Stimulated activated CD4-positive, alpha-beta T cell treated with anti-CD3 and anti-CD28 coated beads, TNF-alpha, amount 100 ng/mL, for 4 hours (primary cell): Measurements from ENCODE around the gene MED10.

Experiments used
- DNase-seq, 3 experiments: peaks; one replicate each; pipeline ENCODE4 v3.0.0-alpha.2; 2020; ENCODE audit warnings: low read depth in 3 of 3

The MED10 gene, protein sequence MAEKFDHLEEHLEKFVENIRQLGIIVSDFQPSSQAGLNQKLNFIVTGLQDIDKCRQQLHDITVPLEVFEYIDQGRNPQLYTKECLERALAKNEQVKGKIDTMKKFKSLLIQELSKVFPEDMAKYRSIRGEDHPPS

DNA sequence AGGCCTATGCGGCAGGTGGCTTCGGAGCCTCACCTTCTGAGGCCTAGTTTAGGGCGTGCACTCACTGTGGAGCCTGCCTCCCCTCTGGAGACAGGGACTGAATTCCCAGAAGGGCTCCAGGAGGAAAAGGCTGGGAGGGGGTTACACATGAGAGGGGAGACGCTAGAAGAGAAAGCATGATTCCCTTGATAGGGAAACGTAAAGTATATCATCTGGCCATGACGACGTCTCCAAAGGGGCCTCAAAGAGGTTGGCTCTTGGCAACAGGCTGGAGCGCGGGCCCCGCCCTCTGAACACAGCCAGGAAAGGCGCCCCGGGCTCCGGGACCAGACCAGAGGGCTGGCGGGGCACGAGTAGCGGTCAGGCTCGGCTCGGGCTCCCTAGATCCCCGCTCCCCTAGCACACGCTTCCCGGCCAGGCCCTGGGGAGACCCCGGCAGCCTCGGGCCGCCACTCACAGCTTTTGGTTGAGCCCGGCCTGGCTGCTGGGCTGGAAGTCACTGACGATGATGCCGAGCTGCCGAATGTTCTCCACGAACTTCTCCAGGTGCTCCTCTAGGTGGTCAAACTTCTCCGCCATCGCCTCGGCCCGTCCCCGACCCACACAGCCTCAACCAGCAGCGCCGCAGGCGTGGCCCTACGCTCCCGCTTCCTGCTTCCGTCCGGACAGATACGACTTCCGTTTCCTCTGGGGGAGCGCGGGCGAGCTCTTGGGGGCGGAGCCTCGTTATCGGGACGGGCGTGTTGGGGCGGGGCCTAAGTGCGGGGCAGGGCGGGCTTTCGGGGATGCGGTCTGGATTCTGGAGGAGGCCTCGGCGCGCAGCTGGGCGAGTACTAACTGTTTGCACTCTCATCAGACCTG, at the start of gene MED10:
Gene MED10, minus strand, starts transcription at position 643 of the 861 bp plus-strand sequence. Its CDS starts 64 bp downstream, at position 579.
- DNase-seq: peak; percentile 92 to 94 (median 92)

DNA sequence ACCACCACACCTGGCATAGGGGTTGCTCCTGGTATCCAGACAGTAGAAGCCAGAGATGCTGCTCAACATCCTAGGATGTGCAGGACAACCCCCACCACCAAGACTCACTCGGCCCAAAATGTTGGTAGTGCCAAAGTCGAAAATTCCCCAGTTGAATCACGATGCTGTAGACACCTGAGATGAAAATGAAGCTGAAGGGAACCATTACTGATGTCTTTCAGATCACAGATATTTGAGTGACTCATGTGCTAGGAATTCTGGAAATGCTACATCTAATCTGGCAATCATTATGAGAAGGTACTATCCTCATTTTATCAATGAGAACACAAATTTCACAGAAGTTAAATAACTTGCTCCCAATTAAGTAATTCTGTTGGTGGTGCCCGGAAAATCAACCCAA, 49.3 kb upstream of the MED10 start:
- no peak for DNase-seq

DNA sequence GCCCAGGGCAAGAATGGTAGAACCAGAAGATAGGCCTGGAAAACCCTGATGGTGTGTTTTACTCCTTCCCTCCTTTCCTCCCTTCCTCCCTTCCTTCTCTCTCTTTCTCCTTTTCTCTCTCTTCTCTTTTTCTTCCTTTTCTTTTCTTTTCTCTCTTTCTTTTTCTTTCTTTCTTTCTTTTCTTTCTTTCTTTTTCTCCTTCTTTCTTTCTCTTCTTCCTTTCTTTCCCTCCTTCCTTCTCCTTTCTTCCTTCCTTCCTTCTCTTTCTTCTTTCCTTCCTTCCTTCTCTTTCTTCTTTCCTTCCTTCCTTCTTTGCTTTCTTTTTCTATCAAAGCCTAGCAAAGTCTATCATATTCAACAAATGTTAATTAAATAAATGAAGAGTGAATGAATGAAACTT, 46.4 kb upstream of the MED10 start:
- no peak for DNase-seq

DNA sequence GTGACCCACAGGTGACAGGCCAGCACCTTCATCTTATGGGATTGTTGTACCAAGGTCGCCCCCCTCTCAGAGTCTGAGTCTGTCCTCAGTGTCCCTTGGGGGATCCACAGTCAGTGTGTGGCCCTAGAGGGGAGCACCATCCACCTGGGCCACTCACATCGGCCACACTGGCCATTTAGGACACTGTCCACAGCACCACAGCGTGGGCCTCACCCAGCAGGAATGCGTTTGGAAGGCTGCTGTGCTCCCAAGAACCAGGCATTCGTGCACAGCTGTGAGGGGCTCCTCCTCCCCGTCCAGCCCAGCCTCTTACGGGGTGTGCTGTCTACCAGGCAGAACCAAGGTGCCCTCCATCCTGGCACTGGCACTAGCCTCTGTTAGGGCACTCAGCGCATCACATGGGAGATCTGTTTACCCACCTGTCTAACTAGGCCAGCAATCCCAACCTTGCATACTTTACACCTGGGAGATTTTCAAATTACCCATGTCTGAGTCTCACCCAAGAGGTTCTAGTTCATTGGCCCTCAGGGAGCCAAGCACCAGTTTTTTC, 45.8 kb upstream of the MED10 start:
- no peak for DNase-seq

DNA sequence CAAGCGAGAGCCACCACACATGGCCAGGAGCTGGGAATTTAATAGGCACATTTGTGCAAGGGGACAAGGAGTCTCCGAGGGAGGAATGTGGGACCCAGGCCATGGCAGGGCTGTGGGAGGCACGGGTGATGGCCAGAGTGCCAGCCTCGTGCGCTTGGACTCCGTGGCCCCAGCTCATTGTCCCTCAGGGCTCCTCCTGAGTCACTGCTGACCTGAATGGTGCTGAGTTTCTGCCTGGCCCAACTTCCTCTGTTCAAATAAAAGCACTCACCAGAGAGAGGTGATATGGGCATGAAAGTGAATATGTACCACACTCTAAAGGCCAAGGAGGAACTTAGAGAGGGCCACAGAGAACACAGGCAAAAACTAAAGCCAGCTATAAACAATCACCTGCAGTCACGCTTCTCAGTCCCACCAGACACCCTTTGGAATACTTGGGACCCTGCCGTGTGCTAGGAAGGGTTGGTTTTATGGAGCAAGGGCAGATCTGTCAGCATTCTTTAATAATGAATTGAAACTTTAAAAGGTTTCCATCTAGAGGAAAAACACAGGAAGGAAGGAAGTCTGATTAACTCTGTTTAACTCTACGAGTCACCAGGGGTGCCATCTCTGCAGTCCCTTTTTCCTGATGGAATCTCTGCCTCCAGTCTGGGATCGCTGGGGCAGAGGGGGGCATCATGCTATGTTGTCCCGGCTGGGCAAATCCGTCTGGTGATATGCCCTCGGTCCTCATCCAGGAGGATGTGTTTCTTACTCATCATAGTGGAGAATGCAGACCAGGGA, 45.2 kb upstream of the MED10 start:
- no peak for DNase-seq

DNA sequence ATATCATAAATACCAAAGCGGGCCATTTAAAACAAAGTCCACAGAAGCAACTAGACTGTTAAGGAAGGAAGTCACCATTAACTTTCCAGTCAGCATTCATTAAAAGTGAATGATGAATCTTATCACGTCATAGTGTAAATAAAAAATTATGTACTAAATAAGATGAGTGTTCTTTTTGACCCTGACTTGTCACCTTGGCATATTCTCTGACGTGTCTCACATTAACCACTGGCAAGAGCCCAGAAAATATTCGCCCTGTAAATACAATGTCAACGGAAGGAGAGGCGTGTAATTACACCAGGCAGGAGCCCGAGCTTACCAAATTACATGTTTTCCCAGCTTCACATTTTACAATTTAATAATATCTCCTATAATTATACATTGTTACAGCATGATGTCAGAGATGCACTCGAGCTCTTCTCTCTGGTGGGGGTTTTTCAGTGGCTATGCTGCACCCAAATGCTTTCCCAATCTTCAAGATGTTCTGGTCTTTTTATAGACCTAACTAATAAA, 41.0 kb upstream of the MED10 start:
- no peak for DNase-seq

DNA sequence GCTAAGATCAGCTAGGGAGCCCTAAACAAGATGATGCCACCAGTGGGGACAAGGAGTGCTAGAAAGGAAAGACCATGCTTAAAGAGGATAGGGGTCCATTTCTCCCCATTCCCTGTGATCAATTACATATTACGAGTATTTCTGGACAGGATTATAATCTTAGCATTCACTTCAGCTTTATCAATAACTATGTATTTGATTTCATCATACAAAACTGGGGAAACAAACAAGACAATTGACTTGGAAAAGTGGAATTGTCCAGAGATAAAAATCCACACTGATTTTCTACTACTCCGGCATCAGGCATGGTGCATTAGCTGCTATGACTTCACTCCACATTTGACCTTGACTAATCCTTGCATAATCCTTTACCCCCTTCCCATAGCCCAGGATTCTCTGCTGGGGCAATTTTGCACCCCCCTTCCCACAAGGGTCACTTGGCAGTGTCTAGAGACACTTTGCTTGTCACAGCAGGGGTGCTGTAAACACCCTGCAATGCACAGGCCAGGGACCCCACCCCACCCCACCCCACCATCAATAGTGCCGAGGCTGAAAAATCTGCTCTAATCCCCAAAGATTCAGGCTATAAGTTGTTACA, 40.4 kb upstream of the MED10 start:
- DNase-seq: no peak

DNA sequence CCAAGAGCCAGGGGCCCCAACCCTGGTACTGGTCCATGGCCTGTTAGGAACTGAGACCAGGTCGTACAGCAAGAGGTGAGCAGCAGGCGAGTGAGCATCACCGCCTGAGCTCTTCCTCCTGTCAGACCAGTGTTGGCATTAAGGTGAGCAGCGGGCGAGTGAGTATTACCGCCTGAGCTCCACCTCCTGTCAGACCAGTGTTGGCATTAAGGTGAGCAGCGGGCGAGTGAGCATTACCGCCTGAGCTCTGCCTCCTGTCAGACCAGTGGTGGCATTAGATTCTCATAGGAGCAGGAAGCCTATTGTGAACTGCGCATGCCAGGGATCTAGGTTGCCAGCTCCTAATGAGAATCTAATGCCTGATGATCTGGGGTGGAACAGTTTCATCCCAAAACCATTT, 39.3 kb upstream of the MED10 start:
- no peak for DNase-seq

DNA sequence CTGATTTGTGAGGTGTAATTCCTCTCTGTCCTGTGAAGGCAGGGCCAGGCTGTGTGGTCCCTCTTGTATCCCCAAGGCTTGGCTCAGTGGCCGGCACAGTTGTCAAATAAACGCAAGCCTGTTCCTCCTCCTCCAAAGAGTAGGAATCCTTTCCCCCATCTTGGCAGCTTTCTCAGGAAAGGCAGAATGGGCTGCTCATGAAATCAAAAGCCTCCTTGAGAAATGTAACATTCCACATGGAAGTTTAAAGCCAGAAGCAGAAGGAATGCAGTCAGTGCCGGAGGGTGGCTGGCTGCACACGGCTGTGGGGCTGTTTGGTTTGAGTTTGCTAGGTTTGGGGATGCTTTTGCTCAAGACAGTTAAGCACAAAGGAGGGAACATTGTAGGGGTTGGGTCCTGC, 34.5 kb upstream of the MED10 start:
- DNase-seq: no peak

DNA sequence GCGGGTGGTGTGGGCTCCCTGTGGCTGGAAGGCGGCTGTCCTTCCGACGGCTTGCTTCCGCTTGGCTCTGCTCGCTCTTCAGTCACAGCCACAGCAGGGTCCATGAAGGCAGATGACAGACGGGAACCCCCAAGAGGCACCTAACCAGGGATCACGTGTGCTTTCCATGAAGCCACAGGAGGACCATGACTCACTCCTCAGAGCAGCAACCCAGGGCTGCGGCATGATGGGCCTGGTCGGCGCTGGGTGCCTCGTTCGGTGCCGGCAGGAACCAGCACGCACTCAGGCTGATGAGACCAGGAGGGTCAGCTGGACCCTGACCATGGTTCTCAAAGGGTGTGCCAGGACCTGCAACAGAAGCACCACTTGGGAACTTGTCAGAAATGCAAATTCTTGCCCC, 32.8 kb upstream of the MED10 start:
- DNase-seq: no peak

DNA sequence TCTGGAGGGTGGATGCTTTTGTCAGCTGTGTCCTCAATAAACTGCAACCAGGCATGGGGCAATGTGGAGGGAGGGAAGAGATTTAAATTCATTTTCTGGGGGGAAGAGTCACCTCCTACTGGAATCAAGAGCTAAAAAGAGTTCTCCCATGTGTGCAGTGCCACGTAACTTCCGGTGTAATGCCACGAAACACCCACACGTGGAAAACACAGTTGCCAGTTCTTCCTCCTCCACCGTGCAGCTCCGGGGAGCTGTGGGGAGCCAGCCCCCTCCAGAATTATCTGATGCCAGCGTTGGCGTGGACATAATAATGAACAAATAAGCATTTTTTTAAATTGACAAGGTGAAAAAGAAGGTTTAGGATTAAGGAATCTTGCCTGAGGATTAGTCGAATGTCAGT, 32.1 kb upstream of the MED10 start:
- DNase-seq: no peak

DNA sequence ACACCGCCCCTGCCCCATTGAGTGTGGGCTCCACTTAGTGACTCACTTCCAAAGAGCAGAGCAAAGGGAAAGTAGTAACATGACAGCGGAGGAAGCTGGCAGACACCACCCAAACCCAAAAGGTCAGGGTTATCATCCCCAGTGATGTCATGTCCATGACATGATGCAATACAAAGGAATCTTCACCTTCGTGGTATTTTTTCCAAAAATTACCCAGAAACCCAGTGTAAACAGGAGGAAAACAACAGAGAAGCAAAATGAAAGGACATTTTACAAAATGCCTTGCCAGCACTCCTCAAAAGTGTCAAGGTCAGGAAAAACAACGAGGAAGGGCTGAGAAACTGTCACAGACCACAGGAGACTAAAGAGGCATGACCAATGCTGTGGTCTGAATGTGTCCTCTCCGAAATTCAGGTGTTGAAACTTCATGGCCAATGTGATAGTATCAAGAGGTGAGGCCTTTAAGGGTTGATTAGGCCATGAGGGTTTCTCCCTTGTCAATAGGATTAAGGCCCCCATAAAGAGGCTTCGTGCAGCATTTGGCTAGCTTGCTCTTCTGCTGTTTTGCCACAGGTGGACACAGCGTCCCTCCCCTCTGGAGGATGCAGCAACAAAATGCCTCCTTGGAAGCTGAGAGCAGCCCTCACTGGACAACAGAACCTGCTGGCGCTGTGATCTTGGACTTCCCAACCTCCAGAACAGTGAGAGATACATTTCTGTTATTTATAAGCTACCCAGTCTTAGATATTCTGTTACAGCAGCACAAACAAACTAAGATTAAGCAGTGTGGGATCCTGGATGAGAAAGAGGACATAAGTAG, 30.5 kb upstream of the MED10 start:
- DNase-seq: no peak

DNA sequence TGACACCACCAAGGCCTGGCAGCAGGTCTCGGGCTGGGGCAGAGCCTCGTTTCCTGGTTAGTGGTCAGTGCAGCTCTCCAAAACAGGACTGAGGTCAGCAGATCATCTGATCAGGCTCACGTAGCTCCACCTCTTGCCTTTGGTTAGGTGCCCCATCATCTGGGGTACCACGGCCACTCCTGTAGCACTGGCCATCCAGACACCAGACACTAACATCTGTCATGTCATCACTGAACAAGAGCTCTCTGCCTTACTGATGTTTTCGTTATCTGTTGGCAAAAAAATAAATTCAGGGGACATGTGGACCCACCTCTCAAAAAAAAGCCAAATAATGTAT, 29.9 kb upstream of the MED10 start:
- no peak for DNase-seq

DNA sequence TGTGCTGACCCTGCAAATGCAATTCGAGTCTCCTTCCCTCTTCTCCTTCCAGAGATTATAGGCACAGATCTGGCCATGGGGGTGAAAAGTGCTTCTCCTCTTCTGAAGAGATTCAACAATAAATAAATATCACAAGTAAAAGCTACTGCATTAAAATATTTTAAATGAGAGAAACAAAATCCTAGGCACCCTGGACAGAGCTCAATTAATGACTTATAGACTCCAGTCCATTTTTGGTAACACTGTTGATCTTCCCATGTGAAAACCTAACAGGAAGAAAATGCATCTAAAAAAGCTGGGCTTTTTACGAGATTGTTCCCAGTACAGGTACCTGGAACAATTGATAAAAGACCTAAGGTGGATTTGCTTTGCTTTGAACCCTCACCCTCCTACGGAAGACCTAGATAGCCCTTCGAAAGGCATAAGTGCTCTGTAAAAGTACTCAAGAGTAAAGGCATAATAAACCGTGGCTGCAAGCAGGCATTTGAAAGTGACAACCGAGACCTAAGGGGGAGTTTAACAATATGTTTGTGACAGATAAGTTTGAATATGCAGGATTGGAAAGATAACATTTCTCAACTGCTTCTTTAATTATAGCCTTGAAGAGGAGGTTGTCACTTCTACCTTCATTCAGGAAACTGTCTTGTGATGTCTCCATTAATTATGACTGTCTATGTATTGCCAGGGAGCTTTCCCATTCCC, 29.4 kb upstream of the MED10 start:
- no peak for DNase-seq

DNA sequence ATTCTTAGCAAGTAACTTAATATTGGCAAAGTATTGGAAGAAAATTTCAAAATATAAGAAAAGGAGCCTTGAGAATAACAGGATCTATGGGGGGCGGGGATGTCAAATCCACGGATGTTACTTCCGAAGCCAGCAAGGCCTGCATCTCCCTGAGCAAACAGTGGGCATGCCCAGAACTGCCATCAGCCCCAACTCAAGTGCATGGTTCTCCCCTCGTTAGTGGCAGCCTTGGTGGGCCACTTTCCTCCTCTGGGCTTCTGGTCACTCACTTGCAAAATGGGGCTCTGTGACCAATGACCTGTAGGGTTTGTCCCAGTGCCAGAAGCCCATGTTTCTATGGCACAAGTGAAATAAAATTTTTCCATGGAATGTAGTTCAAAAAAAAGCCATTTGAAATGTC, 27.2 kb upstream of the MED10 start:
- no peak for DNase-seq

DNA sequence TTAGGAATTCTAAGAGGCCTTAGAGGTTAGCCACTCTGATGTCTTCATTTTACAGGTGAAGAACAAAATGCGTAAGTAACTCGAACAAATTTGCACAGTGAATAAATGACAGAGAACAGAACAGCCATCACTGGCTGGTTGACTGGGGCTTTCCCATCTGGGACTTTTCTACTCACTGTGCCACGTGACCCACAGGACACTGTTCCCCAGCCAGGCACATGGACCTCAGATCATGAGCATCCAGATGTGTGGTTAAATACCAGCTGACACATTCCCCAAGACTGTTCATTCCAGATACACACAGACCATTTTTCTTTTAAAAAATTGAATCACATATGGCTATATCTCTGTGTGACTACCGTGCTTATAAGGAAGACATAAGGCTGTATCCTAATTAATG, 25.8 kb upstream of the MED10 start:
- DNase-seq: no peak

DNA sequence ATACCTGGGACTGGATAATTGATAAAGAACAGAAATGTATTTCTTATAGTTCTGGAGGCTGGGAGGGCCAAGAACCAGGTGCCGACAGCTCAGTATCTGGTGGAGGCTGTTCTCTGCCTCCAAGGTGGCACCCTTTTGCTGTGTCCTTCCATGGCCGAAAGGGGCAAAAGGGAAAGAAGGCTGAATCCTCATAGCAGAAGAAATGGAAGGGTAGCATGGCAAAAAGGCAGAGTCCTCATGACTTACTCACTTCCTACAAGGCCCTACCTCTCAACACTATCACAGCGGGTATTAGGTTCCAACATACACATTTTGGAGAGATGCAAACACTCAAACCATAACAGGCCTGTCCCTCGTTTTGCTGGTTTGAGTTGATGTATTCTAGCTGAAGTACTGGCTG, 25.1 kb upstream of the MED10 start:
- no peak for DNase-seq

DNA sequence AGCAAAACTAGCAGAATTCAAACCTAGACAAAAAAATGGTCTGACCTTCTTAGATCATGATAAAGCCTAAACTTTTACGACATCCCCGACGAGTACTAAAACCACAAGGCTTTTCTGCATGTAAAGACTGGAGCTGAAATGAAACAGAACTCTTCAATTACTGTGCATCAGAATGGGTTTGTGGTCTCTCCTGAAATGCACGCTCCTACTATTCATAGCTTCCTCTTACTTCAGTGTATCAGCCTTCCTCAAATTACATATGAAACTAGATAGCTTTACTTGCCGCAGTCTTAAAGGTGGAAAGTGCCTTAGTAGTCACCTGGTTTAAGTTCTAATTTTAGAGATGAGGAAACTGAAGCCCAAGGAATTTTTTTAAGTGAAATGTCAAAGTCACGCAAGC, 24.6 kb upstream of the MED10 start:
- no peak for DNase-seq

DNA sequence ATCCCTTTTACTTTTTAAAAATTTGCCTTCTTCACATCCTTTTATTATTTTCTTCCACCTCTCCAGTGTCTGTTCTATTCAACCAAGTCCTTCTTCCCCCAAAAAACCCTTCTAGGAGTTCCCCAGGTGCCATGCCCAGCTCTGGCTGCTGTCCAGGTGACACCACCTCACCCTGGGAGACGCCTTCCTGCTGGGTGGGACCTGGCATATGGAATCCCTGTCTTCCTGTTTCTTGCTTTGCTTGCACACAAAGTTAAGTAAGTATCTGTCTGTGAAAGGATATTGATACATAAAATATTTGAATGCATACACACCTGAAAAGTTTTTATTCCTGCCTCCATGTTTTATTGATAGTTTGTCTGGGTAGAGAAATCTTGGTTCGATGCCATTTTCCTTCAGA, 23.1 kb upstream of the MED10 start:
- DNase-seq: no peak
